Keratinocyte (primary cell): ENCODE results near the gene ABCG1. TPM values are rescaled to one million over a fixed set of nuclear protein-coding genes. Genes with fewer than 3 reads are reported as not detected.
"Not testable (repeated sequence)": the region's sequence is repeated elsewhere in the genome, so short reads cannot be mapped to it uniquely, and the experiment has no call there.

Experiments
- DNase-seq: peaks from one replicate; pipeline ENCODE4 v3.0.0-alpha.2; 2011; ENCODE audit warnings: low read depth, missing footprints, low spot score
- FAIRE-seq: peaks from 2 replicates; lab custom pipeline; 2011; peaks lifted over from hg19 to GRCh38; lab: Jason Lieb, UNC
- H2AFZ ChIP-seq: 2 replicates; pipeline ENCODE4 v1.6.0; 2012; ENCODE audit warnings: low read length, control low read depth, inconsistent platforms; ENCODE audit not compliant: control insufficient read depth
- H3K27ac ChIP-seq: 2 replicates; pipeline ENCODE4 v1.5.1; 2011; ENCODE audit warnings: low read length; ENCODE audit not compliant: control insufficient read depth, insufficient read depth
- H3K27me3 ChIP-seq: 3 replicates; pipeline ENCODE4 v1.6.0; 2011; ENCODE audit warnings: low read length; ENCODE audit not compliant: control insufficient read depth, insufficient read depth; ENCODE audit errors: extremely low read depth
- H3K36me3 ChIP-seq, 2 experiments: 2 replicates in 1 of 2; 3 replicates in 1 of 2; pipeline ENCODE4 v1.5.1; 2011; ENCODE audit warnings: low read length in 2 of 2, mild to moderate bottlenecking in 1 of 2; ENCODE audit not compliant: control insufficient read depth in 2 of 2, insufficient read depth in 2 of 2; ENCODE audit errors: extremely low read depth in 1 of 2
- H3K4me1 ChIP-seq: 3 replicates; pipeline ENCODE4 v1.5.1; 2011; ENCODE audit warnings: low read length; ENCODE audit not compliant: control insufficient read depth, insufficient read depth; ENCODE audit errors: extremely low read depth
- H3K4me2 ChIP-seq: 3 replicates; pipeline ENCODE4 v1.6.0; 2011; ENCODE audit warnings: low read depth, low read length; ENCODE audit not compliant: control insufficient read depth, insufficient read depth; ENCODE audit errors: extremely low read depth
- H3K4me3 ChIP-seq, 3 experiments: fragments of 200-600 bp in 1 of 3; sonication (generic) in 1 of 3; 2 replicates in 2 of 3; 3 replicates in 1 of 3; pipeline ENCODE4 v1.5.1; 2011 to 2016; ENCODE audit warnings: low read length in 3 of 3, mild to moderate bottlenecking in 3 of 3, control low read depth in 2 of 3, inconsistent platforms in 1 of 3, low read depth in 1 of 3, mixed read lengths in 1 of 3, mixed run types in 1 of 3, moderate library complexity in 1 of 3; ENCODE audit not compliant: control insufficient read depth in 2 of 3, insufficient read depth in 2 of 3; ENCODE audit errors: extremely low read depth in 1 of 3
- H3K79me2 ChIP-seq: 2 replicates; pipeline ENCODE4 v1.6.0; 2012; ENCODE audit warnings: low read length; ENCODE audit not compliant: control insufficient read depth, insufficient read depth
- H3K9ac ChIP-seq: 3 replicates; pipeline ENCODE4 v1.6.0; 2011; ENCODE audit warnings: low read length; ENCODE audit not compliant: control insufficient read depth, insufficient read depth; ENCODE audit errors: extremely low read depth
- H3K9me1 ChIP-seq: 3 replicates; pipeline ENCODE4 v1.6.0; 2011; ENCODE audit warnings: low read length; ENCODE audit not compliant: control insufficient read depth, insufficient read depth; ENCODE audit errors: extremely low read depth
- H3K9me3 ChIP-seq: 2 replicates; pipeline ENCODE4 v1.5.1; 2012; ENCODE audit warnings: low read depth, low read length; ENCODE audit not compliant: control insufficient read depth
- H4K20me1 ChIP-seq: 3 replicates; pipeline ENCODE4 v1.6.0; 2011; ENCODE audit warnings: low read length; ENCODE audit not compliant: control insufficient read depth, insufficient read depth; ENCODE audit errors: extremely low read depth
- EZH2 ChIP-seq: IDR thresholded peaks from one replicate; pipeline ENCODE4 v1.6.1; 2012; ENCODE audit warnings: inconsistent platforms, mild to moderate bottlenecking, low read length, moderate library complexity
- dilution Hi-C: fragments of 300-500 bp; cut with MboI; formaldehyde crosslinking; loops from one replicate; pipeline ENCODE4 v1.7.0; 2020; ENCODE audit warnings: low sequenced_read_pairs; ENCODE audit not compliant: extremely low pct_ligation_motif_present
- polyA plus RNA-seq, 5 experiments: library from polyadenylated mRNA; depleted of rRNA in 3 of 5; stranded (reverse) in 3 of 5; stranded (forward) in 1 of 5; unstranded in 1 of 5; fragments of >200 nt; gene quantifications; 1 replicate in 1 of 5; 2 replicates in 3 of 5; 3 replicates in 1 of 5; pipeline versions ENCODE4 v1.2.1 to v1.2.3, GENCODE V29; 2011 to 2012; ENCODE audit warnings: missing spikeins in 2 of 5, low read depth in 1 of 5, low replicate concordance in 1 of 5
- TF ChIP-seq, protein P1 (sequence below), 3 experiments: IDR thresholded peaks in 1 of 3; conservative IDR thresholded peaks in 1 of 3; optimal IDR thresholded peaks in 1 of 3; 2 replicates in 2 of 3; 3 replicates in 1 of 3; pipeline versions ENCODE3 to v1.5.1; 2011; ENCODE audit warnings: low read length in 3 of 3, mild to moderate bottlenecking in 3 of 3, moderate library complexity in 2 of 3, control low read depth in 1 of 3, inconsistent platforms in 1 of 3; ENCODE audit not compliant: insufficient read depth in 2 of 3; ENCODE audit errors: extremely low read depth in 1 of 3

The ABCG1 gene
- polyA plus RNA-seq, 1 donor (not counting 4 experiments of a cell fraction or from before 2014, with no cell fraction given): 3.3 TPM

- dilution Hi-C loops: no loop called here
- no peak for FAIRE-seq
- no peaks in the 10 kb centered on the region for H3K36me3 ChIP-seq
Observed at GRCh38 chr21:42176859-42177258, 42.1 kb upstream of the ABCG1 start.

GRCh38 chr21:42179316-42179715 lies 39.6 kb upstream of the ABCG1 start:
- no peak overlapping the region for H3K27ac ChIP-seq
- no peaks in the 10 kb centered on the region for H3K9me1 ChIP-seq
- H3K4me3 ChIP-seq: no peak overlapping the region
- DNase-seq: no peak
- H3K79me2 ChIP-seq: no peaks in the 10 kb centered on the region
- no peak for FAIRE-seq
- dilution Hi-C loops: no loop called here
- H3K36me3 ChIP-seq: no peaks in the 10 kb centered on the region
- H3K27me3 ChIP-seq: no peaks in the 10 kb centered on the region
- no peak overlapping the region for H2AFZ ChIP-seq
- no peaks in the 10 kb centered on the region for H3K9me3 ChIP-seq
- no peak overlapping the region for H3K4me2 ChIP-seq
- H4K20me1 ChIP-seq: no peaks in the 10 kb centered on the region
- H3K9ac ChIP-seq: no peak overlapping the region
- TF ChIP-seq, protein P1, sequence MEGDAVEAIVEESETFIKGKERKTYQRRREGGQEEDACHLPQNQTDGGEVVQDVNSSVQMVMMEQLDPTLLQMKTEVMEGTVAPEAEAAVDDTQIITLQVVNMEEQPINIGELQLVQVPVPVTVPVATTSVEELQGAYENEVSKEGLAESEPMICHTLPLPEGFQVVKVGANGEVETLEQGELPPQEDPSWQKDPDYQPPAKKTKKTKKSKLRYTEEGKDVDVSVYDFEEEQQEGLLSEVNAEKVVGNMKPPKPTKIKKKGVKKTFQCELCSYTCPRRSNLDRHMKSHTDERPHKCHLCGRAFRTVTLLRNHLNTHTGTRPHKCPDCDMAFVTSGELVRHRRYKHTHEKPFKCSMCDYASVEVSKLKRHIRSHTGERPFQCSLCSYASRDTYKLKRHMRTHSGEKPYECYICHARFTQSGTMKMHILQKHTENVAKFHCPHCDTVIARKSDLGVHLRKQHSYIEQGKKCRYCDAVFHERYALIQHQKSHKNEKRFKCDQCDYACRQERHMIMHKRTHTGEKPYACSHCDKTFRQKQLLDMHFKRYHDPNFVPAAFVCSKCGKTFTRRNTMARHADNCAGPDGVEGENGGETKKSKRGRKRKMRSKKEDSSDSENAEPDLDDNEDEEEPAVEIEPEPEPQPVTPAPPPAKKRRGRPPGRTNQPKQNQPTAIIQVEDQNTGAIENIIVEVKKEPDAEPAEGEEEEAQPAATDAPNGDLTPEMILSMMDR (optimal IDR thresholded peaks at IDR 0.05 in 1 of 3, IDR thresholded peaks at IDR 0.05 in 1 of 3, conservative IDR thresholded peaks at IDR 0.05 in 1 of 3; ENCODE audit: extremely low read depth in 1 of 3, insufficient read depth in 2 of 3, low read length in 3 of 3): no peak
- TF ChIP-seq EZH2: no peak
- no peaks in the 10 kb centered on the region for H3K4me1 ChIP-seq

More at GRCh38 chr21:42176859-42177258, 42.1 kb upstream of the ABCG1 start:
- H3K4me2 ChIP-seq: no peak overlapping the region
- no peaks in the 10 kb centered on the region for H3K9me1 ChIP-seq
- no peaks in the 10 kb centered on the region for H3K79me2 ChIP-seq
- H2AFZ ChIP-seq: no peak overlapping the region
- DNase-seq: no peak
- no peaks in the 10 kb centered on the region for H4K20me1 ChIP-seq
- H3K9ac ChIP-seq: no peak overlapping the region
- H3K27me3 ChIP-seq: no peaks in the 10 kb centered on the region
- peaks cover under 1% of the 10 kb centered on the region for H3K4me1 ChIP-seq
- no peak overlapping the region for H3K27ac ChIP-seq
- no peak overlapping the region for H3K4me3 ChIP-seq
- H3K9me3 ChIP-seq: no peaks in the 10 kb centered on the region
- TF ChIP-seq, protein P1 (optimal IDR thresholded peaks at IDR 0.05 in 1 of 3, IDR thresholded peaks at IDR 0.05 in 1 of 3, conservative IDR thresholded peaks at IDR 0.05 in 1 of 3; ENCODE audit: extremely low read depth in 1 of 3, insufficient read depth in 2 of 3, low read length in 3 of 3): no peak
- TF ChIP-seq EZH2: no peak

DNA sequence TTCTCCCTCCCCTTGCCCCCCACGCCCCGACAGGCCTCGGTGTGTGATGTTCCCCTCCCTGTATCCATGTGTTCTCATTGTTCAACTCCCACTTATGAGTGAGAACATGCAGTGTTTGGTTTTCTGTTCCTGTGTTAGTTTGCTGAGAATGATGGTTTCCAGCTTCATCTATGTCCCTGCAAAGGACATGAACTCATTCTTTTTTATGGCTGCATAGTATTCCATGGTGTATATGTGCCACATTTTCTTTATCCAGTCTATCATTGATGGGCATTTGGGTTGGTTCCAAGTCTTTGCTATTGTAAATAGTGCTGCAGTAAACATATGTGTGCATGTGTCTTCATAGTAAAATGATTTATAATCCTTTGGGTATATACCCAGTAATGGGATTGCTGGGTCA lies 38.9 kb upstream of the ABCG1 start:
- H4K20me1 ChIP-seq, FAIRE-seq, H3K4me2 ChIP-seq, dilution Hi-C loops, DNase-seq, H3K4me1 ChIP-seq, H3K27ac ChIP-seq, H3K79me2 ChIP-seq, H3K9me1 ChIP-seq, H3K4me3 ChIP-seq, H2AFZ ChIP-seq, H3K36me3 ChIP-seq, H3K9me3 ChIP-seq, H3K27me3 ChIP-seq, H3K9ac ChIP-seq: not testable (repeated sequence)
